OCI-LY3 (cell line): ENCODE results near the gene SLC32A1.
A peak's percentile ranks its signal among the peaks of the same experiment; 100 is the strongest.

Source experiments
- EZH2phosphoT487 ChIP-seq: fragments of 200-600 bp; shearing (Covaris generic); IDR thresholded peaks from 2 replicates; pipeline ENCODE4 v1.6.1; 2018; ENCODE audit warnings: antibody characterized with exemption, mixed run types, low read depth
- TF ChIP-seq, protein P1 (sequence below): fragments of 200-600, 300-600 bp; sonication (generic); IDR thresholded peaks from 2 replicates; pipeline ENCODE4 v1.5.1; 2014; ENCODE audit warnings: antibody characterized with exemption, low read length, low read depth

DNA sequence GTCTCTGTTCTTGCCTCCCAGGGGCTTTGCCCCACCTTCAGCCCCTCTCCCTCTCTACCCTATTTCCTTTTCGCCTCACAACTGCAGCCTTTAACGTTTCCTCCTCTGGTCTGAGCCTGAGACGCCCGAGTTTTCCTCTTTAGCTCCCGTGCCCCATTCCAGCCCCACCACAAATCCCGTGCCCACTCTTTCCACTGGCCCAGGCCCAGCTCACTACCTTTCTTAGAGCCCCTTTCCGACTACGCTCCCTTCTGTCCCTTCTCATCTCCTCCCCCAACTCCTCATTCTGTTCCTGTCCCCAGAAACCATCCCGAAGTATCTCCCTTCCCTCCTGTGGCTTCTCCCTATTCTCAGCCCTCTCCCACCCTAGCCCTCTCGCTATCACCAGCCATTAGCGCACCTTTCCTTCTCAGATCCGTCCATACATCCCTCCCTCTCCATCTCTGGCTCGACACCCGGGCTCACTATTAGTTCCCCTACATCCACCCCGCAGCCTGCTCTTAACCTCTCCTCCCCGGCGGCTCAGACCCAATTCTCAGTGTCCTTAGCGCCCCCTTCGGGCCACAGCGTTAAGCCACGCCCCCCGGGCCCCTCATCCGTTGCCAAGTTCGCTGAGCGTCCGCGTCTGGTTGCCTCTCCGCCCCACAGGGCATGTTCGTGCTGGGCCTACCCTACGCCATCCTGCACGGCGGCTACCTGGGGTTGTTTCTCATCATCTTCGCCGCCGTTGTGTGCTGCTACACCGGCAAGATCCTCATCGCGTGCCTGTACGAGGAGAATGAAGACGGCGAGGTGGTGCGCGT lies 2.7 kb downstream of the SLC32A1 start:
- TF ChIP-seq, protein P1, sequence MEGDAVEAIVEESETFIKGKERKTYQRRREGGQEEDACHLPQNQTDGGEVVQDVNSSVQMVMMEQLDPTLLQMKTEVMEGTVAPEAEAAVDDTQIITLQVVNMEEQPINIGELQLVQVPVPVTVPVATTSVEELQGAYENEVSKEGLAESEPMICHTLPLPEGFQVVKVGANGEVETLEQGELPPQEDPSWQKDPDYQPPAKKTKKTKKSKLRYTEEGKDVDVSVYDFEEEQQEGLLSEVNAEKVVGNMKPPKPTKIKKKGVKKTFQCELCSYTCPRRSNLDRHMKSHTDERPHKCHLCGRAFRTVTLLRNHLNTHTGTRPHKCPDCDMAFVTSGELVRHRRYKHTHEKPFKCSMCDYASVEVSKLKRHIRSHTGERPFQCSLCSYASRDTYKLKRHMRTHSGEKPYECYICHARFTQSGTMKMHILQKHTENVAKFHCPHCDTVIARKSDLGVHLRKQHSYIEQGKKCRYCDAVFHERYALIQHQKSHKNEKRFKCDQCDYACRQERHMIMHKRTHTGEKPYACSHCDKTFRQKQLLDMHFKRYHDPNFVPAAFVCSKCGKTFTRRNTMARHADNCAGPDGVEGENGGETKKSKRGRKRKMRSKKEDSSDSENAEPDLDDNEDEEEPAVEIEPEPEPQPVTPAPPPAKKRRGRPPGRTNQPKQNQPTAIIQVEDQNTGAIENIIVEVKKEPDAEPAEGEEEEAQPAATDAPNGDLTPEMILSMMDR, result peak; percentile 32
- no peak for TF ChIP-seq EZH2phosphoT487
